GM19467 (cell line): ENCODE measurements around the gene SLC35F6.
A peak's percentile ranks its signal among the peaks of the same experiment; 100 is the strongest.

Experiments
- ATAC-seq: cut with Tn5 transposase; IDR thresholded peaks from one replicate; pipeline ENCODE4 v1.9.1; 2021; ENCODE audit warnings: mild to moderate bottlenecking, moderate library complexity; ENCODE audit not compliant: unreplicated experiment

SLC35F6 gene, protein sequence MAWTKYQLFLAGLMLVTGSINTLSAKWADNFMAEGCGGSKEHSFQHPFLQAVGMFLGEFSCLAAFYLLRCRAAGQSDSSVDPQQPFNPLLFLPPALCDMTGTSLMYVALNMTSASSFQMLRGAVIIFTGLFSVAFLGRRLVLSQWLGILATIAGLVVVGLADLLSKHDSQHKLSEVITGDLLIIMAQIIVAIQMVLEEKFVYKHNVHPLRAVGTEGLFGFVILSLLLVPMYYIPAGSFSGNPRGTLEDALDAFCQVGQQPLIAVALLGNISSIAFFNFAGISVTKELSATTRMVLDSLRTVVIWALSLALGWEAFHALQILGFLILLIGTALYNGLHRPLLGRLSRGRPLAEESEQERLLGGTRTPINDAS

DNA sequence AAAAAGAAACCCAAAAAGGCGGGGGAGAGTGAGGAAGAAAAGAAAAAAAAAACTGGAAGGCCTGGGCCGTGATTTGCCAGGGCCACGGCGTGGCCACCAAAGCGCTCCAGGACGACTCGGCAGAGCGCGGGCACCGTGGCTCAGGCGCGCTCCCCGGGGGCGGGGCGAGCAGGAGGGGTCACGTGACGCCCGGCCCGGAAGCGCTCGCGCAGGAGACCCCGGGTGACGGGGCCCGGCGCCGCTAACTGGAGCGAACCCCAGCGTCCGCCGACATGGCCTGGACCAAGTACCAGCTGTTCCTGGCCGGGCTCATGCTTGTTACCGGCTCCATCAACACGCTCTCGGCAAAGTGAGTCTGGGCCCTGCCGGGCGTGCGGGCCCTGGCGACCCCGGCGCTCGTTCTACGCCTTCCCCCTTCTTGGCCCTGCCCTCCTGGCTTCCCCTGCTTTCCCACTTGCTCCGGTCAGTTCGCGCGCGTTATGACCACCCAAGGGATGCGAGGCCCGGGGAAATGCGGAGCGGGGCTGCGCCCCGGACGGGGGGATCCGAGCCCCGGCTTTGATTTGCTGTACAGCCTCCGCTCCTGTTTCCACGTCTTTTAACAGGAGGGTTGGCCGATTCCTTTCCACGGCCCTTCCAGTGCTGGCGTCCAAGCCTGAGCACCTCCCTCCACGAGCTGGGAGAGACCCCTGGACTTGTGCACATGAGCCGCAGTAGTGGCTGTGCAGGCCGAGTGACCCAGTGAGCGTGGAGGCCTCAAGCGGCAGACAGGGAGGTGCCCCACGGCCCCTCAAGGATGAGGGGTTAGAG is at the start of gene SLC35F6:
TSS of gene SLC35F6 (plus strand) at position 207 of the 810 bp plus-strand sequence. CDS start at position 273, 66 bp downstream.
- peak; percentile 85 for ATAC-seq

DNA sequence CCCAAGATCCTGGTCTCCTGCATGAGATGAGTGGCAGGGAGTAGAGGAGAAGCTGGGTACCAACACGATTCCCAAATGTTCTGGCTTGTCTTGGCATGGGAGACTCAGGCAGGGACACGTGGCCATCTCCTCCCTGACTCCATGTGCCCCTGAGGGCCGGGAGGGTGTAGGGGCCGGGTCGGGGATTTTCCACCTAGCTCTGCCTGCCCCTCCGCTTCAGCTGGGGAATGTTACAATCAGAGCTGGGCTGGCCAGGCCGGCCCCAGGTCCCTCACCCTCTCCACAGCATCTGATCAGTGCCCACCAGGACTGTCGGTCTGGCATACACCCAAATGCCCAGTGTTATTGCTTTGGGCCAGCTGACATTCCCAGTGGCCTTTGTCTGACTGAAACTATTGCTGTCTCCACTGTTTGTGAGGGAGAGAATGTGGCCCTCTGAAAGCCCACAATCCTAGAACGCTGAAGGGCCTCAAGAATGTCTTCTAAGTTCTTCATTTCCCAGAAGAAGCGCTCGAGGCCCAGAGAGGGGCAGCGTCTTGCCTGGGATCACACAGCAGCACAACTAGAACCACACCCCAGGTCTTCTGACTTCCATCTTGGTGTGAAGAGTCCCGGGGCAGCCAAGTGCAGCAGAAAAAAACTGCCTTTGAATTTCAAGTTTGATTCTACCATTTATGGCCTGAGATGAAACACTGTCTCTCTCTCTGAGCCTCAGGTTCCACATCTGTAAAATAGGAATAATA is 48.4 kb upstream of the SLC35F6 start:
- no peak for ATAC-seq

DNA sequence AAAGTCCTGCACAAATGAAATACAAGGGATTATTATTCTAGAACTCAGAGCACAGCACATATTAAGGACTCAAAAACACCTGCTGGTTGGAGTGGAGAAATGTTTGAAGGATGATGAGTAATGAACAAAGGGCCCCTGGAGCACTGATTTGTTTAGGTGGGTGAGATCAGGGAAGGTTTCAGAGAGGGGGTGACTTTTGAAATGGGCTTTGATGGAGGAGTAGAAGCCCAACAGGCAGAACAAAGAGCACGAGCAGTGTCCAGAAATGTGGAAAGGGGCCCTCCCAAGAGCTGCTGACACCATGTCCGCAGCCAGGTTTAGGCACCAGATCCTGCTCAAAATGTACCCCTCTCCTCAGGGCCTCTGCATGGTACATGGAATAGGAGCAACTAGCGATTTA is 47.7 kb upstream of the SLC35F6 start:
- ATAC-seq = no peak

DNA sequence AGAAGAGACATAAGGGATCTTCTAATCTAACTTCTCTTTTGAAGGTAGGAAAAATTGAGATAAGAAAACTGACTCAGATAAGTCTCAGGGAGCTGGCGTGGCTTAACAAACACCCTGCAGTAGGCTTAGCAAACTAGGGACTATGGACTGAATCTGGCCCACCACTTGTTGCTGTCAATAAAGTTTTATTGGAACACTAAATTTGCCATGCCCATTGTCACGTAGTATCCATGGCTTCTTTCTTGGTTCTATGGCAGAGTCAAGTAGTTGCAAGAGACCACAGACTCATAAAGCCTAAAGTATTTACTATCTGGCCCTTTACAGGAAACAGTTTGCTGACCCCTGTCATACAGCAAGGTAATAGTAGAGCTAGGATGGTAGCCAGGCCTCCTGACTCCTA is 47.3 kb upstream of the SLC35F6 start:
- ATAC-seq = no peak

DNA sequence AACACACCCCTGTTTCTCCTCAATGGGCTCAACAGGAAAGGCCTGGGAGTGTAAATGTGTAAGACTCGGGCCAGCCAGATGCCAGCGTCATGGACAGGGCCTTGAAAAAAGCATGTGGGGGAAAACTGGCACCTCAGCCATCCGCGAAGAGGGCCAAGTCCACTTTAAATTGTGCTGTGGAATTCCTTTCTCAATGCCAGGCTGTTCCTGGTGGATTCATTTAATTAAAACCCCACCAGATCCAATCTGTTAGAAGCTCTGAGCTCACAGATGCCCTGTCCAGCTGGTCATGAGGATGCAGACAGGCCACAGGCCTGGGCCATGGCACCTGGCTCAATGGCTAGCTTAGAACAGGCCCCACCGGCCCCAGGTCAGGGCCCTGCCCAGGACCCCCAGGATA is 46.7 kb upstream of the SLC35F6 start:
- ATAC-seq = no peak

DNA sequence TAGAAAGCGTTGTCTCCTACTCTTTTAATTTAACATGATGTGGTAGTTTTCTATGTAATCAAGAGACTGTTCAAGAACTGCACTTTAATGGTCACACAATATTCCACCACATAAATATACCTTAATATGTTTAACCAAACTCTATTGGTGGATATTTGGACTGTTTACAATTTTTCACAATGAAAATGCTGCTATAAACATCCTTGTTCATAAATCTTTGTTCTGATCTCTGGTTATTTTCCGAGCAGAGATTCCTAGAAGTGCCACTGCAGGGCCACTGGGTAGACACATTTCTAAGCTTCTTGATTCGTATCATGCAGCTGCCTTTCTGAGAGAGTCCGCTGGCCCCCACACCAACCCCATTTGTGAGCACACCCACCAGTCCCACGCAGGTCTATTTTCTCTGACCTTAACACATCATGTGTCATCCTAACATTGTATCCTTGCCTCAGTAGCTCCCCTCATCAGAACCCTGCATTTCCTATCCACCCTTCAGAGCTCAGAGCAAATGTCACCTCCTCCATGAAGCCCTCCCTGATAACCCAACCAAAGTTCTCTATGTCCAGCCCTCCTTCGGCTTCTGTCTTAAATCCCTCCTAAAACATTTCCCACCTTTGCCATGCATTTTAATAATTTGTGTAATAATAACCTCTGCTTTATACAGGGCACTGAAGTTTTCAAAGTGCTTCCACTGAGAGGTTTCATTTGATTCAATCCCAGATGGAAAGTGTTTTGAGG is 45.0 kb upstream of the SLC35F6 start:
- ATAC-seq = no peak

DNA sequence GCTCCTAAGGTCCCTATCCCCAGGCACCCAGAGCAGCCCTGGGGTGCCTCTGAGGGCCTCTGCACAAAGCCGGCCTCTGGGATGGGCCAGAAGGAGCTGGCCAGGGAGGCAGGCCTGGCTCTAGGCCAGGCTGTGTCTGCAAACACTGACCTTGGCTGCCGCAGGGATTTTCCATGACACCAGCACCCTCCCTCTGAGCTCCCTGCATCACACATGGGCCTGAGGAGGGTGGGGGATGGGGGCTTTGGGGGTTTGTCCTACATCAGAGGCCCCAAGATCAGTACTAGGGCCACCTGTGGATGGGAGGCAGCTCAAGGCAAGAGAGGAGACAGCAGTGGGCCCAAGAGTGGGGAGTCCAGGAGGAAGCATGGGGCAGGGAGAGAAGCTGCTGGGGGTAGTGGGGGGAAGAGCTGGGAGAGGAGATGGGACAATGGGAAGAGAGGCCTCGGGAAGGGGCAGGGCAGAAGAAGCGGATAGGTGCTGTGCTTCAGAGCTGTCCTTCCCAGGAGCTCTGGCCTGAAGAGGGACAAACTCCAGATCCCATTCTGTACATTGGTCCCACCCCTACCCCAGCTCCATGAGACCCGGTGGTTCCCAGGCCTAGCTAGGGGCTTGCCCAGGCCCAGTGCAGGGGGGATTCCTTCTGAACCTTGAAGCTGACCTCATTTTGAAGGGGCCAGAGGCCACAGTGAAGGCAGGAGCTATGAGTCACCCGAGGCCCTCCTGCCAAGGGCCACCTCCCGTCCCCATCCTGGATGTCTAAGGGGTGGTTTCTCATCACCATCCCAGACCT is 43.6 kb upstream of the SLC35F6 start:
- ATAC-seq = no peak

DNA sequence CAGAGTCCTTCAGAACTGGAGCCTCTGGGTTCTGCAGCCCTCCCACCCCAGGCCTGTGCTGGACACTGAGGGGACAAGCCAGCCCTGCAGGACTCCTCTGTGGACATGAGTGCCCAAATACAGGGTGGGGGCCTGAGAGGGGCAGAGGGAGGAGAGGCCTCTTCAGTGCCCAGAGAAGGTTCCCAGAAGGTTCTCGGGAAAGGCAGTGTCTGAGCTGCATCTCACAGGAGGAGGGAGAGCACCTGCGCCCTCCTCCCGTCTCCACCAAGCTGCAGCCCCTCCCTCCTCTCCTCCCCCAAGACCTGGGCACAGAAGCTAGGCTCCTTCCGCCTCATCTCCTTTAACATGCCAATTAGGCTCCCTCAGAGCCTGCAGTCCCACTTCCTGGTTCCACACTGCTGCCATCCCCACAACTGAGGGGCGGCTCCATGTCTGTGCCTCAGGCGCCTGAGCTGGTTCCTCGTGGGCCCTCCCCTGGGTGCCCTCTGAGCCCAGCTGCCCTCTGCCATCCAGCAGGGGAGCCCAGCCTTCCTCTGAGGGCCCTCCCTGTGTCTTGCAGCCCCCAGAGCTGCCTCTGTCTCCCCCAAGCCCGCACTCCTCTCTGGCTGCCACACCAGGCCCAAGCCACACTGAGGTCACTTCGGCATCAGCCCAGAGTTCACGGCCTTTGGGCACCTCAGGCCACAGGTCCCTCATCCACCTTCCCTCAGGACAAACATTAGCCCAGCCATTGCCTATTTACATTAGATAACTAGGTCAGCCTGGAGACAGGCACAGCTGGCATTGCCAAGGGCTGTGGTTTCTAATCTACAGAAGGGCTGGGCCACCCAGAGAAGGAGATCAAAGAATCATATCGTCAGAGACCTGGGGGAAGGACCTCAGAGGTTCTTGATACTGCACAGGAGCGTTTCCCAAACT is 42.7 kb upstream of the SLC35F6 start:
- no peak for ATAC-seq

DNA sequence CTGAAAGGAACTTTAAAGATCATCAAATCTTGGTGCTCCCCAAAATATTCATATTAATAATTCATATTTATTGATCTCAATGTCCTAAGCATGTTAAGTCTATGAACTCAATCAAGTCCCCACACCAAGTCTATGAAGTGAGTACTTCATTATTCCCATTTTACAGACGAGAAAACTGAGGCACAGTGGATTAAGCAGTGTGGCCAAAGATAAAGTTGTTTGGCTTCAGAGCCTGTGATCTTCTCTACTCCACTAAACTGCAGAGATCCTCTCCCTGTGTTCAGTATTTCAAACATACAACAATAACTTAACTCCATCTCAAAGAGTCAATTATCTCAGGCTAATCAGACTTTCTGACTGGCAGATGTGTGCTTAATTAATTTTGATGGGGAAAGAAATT is 41.8 kb upstream of the SLC35F6 start:
- no peak for ATAC-seq

DNA sequence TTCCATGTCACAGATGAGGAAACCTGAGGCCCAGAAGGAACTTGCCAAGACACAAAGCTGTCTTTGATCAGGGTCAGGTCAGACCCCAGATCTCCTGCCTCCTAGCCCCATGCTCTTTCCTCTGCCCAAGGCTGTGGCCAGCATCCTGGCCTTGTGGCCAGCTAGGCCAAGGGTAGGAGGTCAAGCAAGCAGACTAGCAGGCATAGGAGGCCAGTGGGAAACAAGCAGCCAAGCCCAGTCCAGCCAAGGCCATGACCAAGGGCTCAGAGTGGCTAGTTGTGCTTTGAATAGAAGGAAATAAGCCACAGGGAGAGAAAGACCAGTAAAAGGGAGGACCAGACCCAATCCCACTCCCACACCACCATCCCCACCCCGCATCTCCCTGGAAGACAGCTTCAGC is 41.2 kb upstream of the SLC35F6 start:
- no peak for ATAC-seq

DNA sequence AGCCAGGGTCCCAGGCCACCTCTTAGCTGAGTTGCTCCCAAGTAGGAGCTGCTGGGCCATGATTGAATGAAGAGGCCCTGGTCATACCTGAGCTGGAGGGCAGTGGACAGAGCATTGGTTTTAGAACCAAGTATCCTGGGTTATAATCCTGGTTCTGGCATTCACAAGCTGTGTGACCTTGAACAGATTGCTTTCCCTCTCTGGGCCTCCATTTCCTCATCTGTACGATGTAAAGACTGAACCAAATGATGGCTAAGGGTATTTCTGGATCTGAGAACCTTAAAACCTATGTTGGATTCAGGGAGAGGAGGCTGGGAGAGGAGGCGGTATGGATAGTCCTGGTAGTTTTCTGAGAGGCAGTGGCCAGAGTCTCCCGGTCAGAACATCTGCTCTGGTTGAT is 40.6 kb upstream of the SLC35F6 start:
- no peak for ATAC-seq

DNA sequence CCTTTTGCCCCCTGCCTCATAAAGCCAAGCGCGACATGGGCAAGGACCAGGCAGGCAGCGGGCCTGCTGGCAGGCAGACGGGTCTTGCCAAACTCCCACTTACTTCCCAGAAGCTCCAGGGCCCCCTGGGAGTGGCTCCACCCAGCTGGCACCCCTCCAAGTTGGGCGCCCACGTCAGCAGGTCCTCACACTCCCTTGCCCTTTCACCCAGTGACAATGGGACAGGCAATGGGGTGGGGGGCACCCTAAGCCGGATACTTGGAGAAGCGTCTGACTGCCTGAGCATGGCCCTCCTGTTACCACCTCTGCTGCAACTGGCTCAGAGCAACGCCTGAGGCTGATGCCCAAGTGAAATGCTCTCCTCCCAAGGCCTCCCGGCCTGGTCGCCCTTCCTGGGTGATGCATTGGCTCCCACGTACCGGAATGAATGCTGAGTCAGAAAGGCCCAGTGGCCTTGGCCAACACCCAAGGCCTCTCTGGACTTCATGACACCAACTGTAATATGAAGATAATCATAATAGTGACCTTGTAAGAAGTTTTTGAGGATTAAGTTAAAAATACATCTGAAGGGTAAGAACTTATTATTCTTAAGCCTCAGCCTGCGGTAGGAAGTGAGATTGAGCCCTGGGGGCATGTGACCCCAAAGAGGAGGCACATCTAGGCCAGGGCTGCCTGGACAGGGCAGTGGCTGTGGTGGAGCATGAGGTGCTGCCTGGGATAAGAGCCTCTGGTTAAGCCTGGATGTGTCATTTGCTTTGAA is 39.9 kb upstream of the SLC35F6 start:
- no peak for ATAC-seq

DNA sequence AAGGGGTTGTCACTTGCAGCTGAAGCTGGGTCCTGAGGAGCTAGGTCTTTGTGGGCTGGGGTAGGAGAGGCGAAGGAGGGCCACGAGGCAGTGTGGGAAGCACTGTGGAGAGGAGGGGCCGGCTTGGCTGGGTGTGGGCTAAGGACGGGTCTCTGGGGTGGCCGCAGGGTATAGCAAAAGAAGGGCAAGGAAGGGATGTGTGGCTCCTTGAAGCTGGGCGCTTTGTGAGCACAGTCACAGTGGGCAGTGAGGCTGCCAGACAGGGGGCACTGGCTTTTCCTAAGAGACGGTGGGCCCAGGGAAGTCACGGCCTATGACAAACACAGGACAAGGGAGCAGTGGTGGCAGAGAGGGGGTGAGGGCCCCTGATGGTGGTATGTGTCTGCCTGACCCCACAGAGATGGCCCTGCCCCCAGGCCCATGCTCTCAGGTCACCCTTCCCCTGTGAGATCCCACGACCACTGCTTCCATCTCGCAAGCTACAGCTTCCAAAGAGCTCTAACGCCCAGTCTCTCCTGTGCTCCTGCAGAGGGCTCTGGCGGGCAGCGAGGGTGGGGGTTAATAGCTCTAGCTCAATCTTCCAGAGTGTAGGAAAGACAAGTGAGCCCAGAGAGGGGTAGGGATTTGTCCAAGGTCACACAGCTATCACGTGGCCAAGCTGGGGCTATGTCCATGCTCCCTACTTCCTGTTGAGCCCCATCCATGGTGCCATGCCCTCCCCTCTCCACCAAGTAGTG is 39.1 kb upstream of the SLC35F6 start:
- no peak for ATAC-seq

DNA sequence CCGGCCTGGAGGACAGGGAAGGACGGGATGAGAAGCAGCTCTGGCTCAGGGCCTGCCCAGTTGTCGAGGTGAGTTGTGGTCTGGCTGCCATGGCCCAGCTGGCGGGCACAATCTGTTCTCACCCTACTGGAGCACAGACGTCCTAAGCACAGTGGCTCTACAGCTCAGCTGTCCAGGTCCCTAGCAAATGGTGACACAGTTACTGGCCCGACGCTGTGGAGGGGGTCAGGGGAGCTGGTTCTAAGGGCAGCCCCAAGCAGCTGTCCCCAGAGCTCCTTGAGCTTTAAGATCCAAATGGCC is 38.6 kb upstream of the SLC35F6 start:
- no peak for ATAC-seq

DNA sequence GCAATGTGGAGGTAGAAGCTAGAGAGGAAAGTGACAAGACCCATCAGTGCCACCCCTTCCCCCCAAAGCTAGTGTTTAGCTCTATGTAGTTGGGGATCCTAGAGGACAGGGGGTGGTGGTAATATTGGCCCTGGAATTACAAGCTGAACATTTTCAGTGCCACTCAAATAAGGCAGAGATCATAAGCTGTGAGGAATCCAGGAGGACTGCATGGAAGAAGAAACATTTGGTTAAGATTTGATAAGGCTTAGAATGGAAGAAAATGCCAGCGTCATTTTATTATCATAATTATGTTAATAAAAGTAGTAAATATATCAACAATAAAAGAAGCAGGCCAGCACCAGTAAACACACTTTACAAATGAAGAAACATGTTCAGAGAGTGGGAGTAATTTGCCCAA is 37.9 kb upstream of the SLC35F6 start:
- ATAC-seq = no peak

DNA sequence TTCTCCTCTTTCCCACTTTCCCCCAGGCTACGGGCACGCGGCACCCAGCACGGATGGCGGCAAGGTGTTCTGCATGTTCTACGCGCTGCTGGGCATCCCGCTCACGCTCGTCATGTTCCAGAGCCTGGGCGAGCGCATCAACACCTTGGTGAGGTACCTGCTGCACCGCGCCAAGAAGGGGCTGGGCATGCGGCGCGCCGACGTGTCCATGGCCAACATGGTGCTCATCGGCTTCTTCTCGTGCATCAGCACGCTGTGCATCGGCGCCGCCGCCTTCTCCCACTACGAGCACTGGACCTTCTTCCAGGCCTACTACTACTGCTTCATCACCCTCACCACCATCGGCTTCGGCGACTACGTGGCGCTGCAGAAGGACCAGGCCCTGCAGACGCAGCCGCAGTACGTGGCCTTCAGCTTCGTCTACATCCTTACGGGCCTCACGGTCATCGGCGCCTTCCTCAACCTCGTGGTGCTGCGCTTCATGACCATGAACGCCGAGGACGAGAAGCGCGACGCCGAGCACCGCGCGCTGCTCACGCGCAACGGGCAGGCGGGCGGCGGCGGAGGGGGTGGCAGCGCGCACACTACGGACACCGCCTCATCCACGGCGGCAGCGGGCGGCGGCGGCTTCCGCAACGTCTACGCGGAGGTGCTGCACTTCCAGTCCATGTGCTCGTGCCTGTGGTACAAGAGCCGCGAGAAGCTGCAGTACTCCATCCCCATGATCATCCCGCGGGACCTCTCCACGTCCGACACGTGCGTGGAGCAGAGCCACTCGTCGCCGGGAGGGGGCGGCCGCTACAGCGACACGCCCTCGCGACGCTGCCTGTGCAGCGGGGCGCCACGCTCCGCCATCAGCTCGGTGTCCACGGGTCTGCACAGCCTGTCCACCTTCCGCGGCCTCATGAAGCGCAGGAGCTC is 36.2 kb upstream of the SLC35F6 start:
- no peak for ATAC-seq

DNA sequence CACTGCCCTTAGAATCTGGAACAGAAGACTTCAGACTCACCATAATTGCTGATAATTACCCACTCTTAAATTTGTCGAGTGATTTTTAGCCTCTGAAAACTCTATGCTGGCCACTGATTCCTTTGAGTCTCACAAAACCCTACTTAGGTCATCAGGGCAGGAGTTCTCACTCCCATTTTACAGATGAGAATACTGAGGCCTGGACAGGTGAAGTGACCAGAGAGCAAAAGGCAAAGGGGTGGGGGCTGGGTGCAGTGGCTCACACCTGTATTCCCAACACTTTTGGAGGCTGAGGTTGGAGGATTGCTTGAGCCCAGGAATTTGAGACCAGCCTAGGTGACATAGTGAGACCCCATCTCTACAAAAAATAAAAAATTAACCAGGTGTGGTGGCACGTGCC is 34.8 kb upstream of the SLC35F6 start:
- ATAC-seq = no peak
